IMR-90 (cell line): ENCODE results near the gene LIMS4. TPM values are rescaled to one million over a fixed set of nuclear protein-coding genes. Genes with fewer than 3 reads are reported as not detected.
"Not testable (repeated sequence)": the region's sequence is repeated elsewhere in the genome, so short reads cannot be mapped to it uniquely, and the experiment has no call there.

Experiments
- ATAC-seq: fragments of 200-7000 bp; cut with Tn5 transposase; 2 replicates; pipeline ENCODE4 v1.9.1; 2020; ENCODE audit warnings: low read depth, mild to moderate bottlenecking, moderate library complexity
- BruUV-seq: library from RNA; stranded (reverse); fragments of 400-500 nt; replicated peaks from 2 replicates; lab custom pipeline; 2021; lab: Mats Ljungman, UMichigan
- CTCF ChIA-PET: fragments of 300-600 bp; formaldehyde crosslinking; extraction: SDS; loops from one replicate; lab custom pipeline; 2021; ENCODE audit warnings: antibody characterized with exemption; lab: Yijun Ruan, JAX
- POLR2A ChIA-PET: fragments of 300-600 bp; sonication (Branson Sonifier 250); formaldehyde crosslinking; loops from one replicate; lab custom pipeline; 2022; ENCODE audit warnings: antibody characterized with exemption; ENCODE audit not compliant: unreplicated experiment; lab: Charles Lee
- DNase-seq: peaks from one replicate; pipeline ENCODE4 v3.0.0; 2013
- H2AFZ ChIP-seq: replicated peaks from 2 replicates; pipeline ENCODE3; 2013; ENCODE audit warnings: low read length, mild to moderate bottlenecking; ENCODE audit not compliant: poor library complexity
- H2AK5ac ChIP-seq: 2 replicates; pipeline ENCODE4 v1.6.1; 2013; ENCODE audit warnings: low read depth, low read length, inconsistent platforms
- H2AK9ac ChIP-seq: replicated peaks from 2 replicates; pipeline ENCODE3; 2013; ENCODE audit warnings: mild to moderate bottlenecking, low read depth, low read length, moderate library complexity; ENCODE audit not compliant: poor library complexity
- H2BK120ac ChIP-seq: 2 replicates; pipeline ENCODE4 v1.6.1; 2013; ENCODE audit warnings: low read depth, low read length, inconsistent platforms
- H2BK15ac ChIP-seq: 3 replicates; pipeline ENCODE4 v1.6.1; 2013; ENCODE audit warnings: low read depth, low read length, inconsistent platforms
- H2BK20ac ChIP-seq: 2 replicates; pipeline ENCODE4 v1.6.1; 2013; ENCODE audit warnings: low read depth, mild to moderate bottlenecking, inconsistent platforms, low read length, moderate library complexity
- H2BK5ac ChIP-seq: 2 replicates; pipeline ENCODE4 v1.6.1; 2013; ENCODE audit warnings: mild to moderate bottlenecking, low read depth, low read length, inconsistent platforms; ENCODE audit not compliant: poor library complexity, severe bottlenecking
- H3K14ac ChIP-seq: replicated peaks from 2 replicates; pipeline ENCODE4 v1.6.1; 2013; ENCODE audit warnings: low read depth, low read length, inconsistent platforms
- H3K18ac ChIP-seq: 2 replicates; pipeline ENCODE4 v1.6.1; 2013; ENCODE audit warnings: low read depth, low read length, control low read depth
- H3K23ac ChIP-seq: 2 replicates; pipeline ENCODE4 v1.6.1; 2013; ENCODE audit warnings: low read depth, low read length, inconsistent platforms
- H3K27ac ChIP-seq: 2 replicates; pipeline ENCODE4 v1.5.1; 2013; ENCODE audit warnings: mild to moderate bottlenecking, control low read depth, low read length; ENCODE audit not compliant: insufficient read depth
- H3K27me3 ChIP-seq: 2 replicates; pipeline ENCODE4 v1.6.1; 2013; ENCODE audit warnings: low read length; ENCODE audit not compliant: control insufficient read depth, insufficient read depth
- H3K36me3 ChIP-seq: 2 replicates; pipeline ENCODE4 v1.6.1; 2013; ENCODE audit warnings: low read length, mixed read lengths; ENCODE audit not compliant: control insufficient read depth, insufficient read depth
- H3K4ac ChIP-seq: 2 replicates; pipeline ENCODE4 v1.6.1; 2013; ENCODE audit warnings: low read depth, low read length, inconsistent platforms
- H3K4me1 ChIP-seq: 2 replicates; pipeline ENCODE4 v1.6.1; 2013; ENCODE audit warnings: low read length, mixed read lengths; ENCODE audit not compliant: control insufficient read depth, insufficient read depth
- H3K4me2 ChIP-seq: 2 replicates; pipeline ENCODE4 v1.6.1; 2013; ENCODE audit warnings: low read depth, mild to moderate bottlenecking, control low read depth, low read length, moderate library complexity
- H3K4me3 ChIP-seq: 2 replicates; pipeline ENCODE4 v1.5.1; 2013; ENCODE audit warnings: low read depth, mild to moderate bottlenecking, control low read depth, low read length, moderate library complexity; ENCODE audit not compliant: insufficient read depth
- H3K56ac ChIP-seq: 2 replicates; pipeline ENCODE4 v1.6.1; 2013; ENCODE audit warnings: low read length, inconsistent platforms; ENCODE audit not compliant: insufficient read depth; ENCODE audit errors: extremely low read depth
- H3K79me1 ChIP-seq, 2 experiments: 2 replicates each; pipeline ENCODE4 v1.6.1; 2013; ENCODE audit warnings: low read length in 2 of 2, inconsistent platforms in 1 of 2, low read depth in 1 of 2
- H3K9ac ChIP-seq: 2 replicates; pipeline ENCODE4 v1.6.1; 2013; ENCODE audit warnings: low read depth, low read length, control low read depth
- H3K9me1 ChIP-seq: 2 replicates; pipeline ENCODE4 v1.6.1; 2013; ENCODE audit warnings: low read length, inconsistent platforms; ENCODE audit not compliant: insufficient read depth
- H3K9me3 ChIP-seq: 2 replicates; pipeline ENCODE4 v1.6.1; 2013; ENCODE audit warnings: low read length; ENCODE audit not compliant: control insufficient read depth, insufficient read depth
- H4K20me1 ChIP-seq: 2 replicates; pipeline ENCODE4 v1.6.1; 2013; ENCODE audit warnings: low read length, inconsistent platforms; ENCODE audit not compliant: insufficient read depth
- H4K5ac ChIP-seq: 2 replicates; pipeline ENCODE4 v1.6.1; 2013; ENCODE audit warnings: mild to moderate bottlenecking, low read depth, low read length, control low read depth
- H4K8ac ChIP-seq, 2 experiments: 2 replicates each; pipeline ENCODE4 v1.6.1; 2013; ENCODE audit warnings: low read depth in 2 of 2, low read length in 2 of 2, control low read depth in 1 of 2, inconsistent platforms in 1 of 2
- H4K91ac ChIP-seq: 2 replicates; pipeline ENCODE4 v1.6.1; 2013; ENCODE audit warnings: low read depth, low read length, inconsistent platforms; ENCODE audit not compliant: insufficient read depth
- WGBS, 2 experiments: methylation state at CpG; one replicate each; pipeline versions ENCODE4 v1.1.5 to v1.1.7; 2013; ENCODE audit warnings: missing lambda C conversion rate in 2 of 2; ENCODE audit not compliant: insufficient read length in 1 of 2; ENCODE audit errors: extremely low coverage in 2 of 2; 5-methylcytosine and 5-hydroxymethylcytosine counted together
- dilution Hi-C: fragments of 300-500 bp; cut with HindIII; formaldehyde crosslinking; loops from one replicate; pipeline ENCODE4 v1.14.3; 2018; ENCODE audit warnings: low sequenced_read_pairs; ENCODE audit not compliant: unreplicated experiment
- in situ Hi-C: fragments of 300-500 bp; cut with MboI; formaldehyde crosslinking; loops from 3 replicates; pipeline ENCODE4 v1.14.3; 2019; ENCODE audit warnings: low sequenced_read_pairs, inconsistent platforms, mixed read lengths
- intact Hi-C: fragments of 100-400 bp; cut with micrococcal nuclease; formaldehyde crosslinking; loops from 2 replicates; pipeline ENCODE4 v1.10.0; 2022
- polyA plus RNA-seq, 3 experiments: library from polyadenylated mRNA; depleted of rRNA; stranded (reverse); fragments of >200 nt; gene quantifications; 2 replicates each; pipeline ENCODE4 v1.2.3, GENCODE V29; 2012; ENCODE audit warnings: low replicate concordance in 1 of 3
- total RNA-seq: library from RNA; depleted of rRNA; stranded (reverse); fragments of >200 nt; gene quantifications from 2 replicates; pipeline ENCODE4 v1.2.3, GENCODE V29; 2012

LIMS4 gene
- total and polyA plus RNA-seq, 2 of the 4 experiments (the other 2 are of a cell fraction): 3.6 to 5.2 TPM

DNA sequence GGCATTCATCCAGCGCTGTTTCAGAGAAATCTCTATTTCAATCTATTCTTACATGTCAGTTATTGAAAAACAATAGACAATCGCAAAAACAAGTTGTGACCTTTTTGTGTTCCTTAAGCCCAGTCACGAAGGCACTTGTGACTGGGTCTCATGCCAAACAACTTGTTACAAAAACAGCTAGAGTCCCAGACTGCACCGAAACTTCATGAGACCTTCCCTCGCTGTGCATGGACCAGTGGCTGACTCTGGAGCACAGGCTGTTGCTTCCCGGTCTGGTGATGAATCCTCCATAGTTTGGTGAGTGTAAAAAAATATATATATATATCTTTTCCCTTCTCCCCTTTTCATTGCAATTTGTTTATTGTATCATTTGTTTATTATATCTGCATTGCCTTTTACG, 4.8 kb upstream of the LIMS4 start:
- H3K23ac ChIP-seq, H3K9me1 ChIP-seq, BruUV-seq, H2BK15ac ChIP-seq, intact Hi-C loops, POLR2A ChIA-PET, in situ Hi-C loops, ATAC-seq, H2AK5ac ChIP-seq, H2BK120ac ChIP-seq, H2BK5ac ChIP-seq, DNase-seq, H2AK9ac ChIP-seq, H3K14ac ChIP-seq, H2AFZ ChIP-seq, H2BK20ac ChIP-seq, H4K5ac ChIP-seq, H3K27me3 ChIP-seq, H3K27ac ChIP-seq, H3K9ac ChIP-seq, H3K4me2 ChIP-seq, H3K4me1 ChIP-seq, H3K9me3 ChIP-seq, H4K91ac ChIP-seq, H4K20me1 ChIP-seq, H3K56ac ChIP-seq, H3K36me3 ChIP-seq, H3K4me3 ChIP-seq, H4K8ac ChIP-seq, H3K18ac ChIP-seq, CTCF ChIA-PET, H3K79me1 ChIP-seq, dilution Hi-C loops, H3K4ac ChIP-seq: not testable (repeated sequence)
- no CpG with 5 or more reads among the region's 7 CpGs for WGBS, 2 experiments

DNA sequence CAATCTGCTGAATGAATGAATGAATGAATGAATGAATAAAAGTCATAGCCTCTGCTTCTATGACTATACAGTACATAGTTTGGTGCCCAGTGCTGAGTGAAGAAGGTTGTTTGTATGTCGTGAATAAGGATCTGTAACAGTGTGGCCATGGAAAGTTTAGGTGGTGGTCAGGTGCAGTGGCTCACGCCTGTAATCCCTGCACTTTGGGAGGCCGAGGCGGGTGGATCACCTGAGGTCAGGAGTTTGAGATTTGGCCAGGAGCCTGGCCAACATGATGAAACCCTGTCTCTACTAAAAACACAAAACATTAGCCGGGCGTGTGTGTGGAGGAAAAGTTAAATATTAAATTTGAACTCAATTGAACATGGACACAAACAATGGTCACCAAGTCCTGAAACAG, 4.3 kb upstream of the LIMS4 start:
- H3K18ac ChIP-seq, H4K20me1 ChIP-seq, BruUV-seq, H3K4me1 ChIP-seq, H3K56ac ChIP-seq, H3K14ac ChIP-seq, DNase-seq, H3K23ac ChIP-seq, ATAC-seq, H3K4me2 ChIP-seq, H3K9ac ChIP-seq, H2AFZ ChIP-seq, intact Hi-C loops, H2BK15ac ChIP-seq, H3K27ac ChIP-seq, H4K8ac ChIP-seq, H2BK120ac ChIP-seq, CTCF ChIA-PET, H2AK9ac ChIP-seq, H2BK20ac ChIP-seq, H3K4me3 ChIP-seq, H2BK5ac ChIP-seq, POLR2A ChIA-PET, in situ Hi-C loops, H3K9me1 ChIP-seq, H3K79me1 ChIP-seq, dilution Hi-C loops, H3K9me3 ChIP-seq, H3K27me3 ChIP-seq, H4K91ac ChIP-seq, H3K36me3 ChIP-seq, H4K5ac ChIP-seq, H2AK5ac ChIP-seq, H3K4ac ChIP-seq: not testable (repeated sequence)
- WGBS, 2 experiments: no CpG with 5 or more reads among the region's 6 CpGs
